ENCODE measurements around the gene SLC1A4. TPM values are rescaled to one million over a fixed set of nuclear protein-coding genes. Genes with fewer than 3 reads are reported as not detected.

The SLC1A4 gene
- total RNA-seq, result 14.7 and 27.1 TPM in 2 replicates

DNA sequence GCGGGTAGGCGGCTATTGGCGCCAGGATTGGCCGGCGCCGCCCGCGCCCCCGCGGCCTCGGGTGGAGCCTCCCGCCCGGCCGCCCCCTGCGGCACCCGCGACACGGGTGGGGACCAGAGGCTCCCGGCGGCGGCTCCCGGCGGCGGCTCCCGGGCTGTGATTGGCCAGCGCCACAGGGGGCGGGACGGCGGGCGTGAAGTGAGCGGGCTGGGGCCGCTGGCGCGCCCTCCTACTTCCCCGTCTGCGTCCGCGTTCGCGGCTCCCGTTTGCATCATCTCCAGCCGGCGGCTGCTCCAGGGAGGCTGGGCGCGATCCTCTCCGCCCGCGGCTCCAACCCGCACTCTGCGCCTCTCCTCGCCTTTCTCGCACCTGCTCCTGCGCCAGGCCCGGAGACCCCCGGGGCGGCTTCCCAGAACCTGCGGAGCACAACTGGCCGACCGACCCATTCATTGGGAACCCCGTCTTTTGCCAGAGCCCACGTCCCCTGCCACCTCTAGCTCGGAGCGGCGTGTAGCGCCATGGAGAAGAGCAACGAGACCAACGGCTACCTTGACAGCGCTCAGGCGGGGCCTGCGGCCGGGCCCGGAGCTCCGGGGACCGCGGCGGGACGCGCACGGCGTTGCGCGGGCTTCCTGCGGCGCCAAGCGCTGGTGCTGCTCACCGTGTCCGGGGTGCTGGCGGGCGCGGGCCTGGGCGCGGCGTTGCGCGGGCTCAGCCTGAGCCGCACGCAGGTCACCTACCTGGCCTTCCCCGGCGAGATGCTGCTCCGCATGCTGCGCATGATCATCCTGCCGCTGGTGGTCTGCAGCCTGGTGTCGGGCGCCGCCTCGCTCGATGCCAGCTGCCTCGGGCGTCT, at the start of gene SLC1A4:
TSS of gene SLC1A4 (plus strand) at position 274 of the 856 bp plus-strand sequence. CDS start at position 519, 245 bp downstream.

DNA sequence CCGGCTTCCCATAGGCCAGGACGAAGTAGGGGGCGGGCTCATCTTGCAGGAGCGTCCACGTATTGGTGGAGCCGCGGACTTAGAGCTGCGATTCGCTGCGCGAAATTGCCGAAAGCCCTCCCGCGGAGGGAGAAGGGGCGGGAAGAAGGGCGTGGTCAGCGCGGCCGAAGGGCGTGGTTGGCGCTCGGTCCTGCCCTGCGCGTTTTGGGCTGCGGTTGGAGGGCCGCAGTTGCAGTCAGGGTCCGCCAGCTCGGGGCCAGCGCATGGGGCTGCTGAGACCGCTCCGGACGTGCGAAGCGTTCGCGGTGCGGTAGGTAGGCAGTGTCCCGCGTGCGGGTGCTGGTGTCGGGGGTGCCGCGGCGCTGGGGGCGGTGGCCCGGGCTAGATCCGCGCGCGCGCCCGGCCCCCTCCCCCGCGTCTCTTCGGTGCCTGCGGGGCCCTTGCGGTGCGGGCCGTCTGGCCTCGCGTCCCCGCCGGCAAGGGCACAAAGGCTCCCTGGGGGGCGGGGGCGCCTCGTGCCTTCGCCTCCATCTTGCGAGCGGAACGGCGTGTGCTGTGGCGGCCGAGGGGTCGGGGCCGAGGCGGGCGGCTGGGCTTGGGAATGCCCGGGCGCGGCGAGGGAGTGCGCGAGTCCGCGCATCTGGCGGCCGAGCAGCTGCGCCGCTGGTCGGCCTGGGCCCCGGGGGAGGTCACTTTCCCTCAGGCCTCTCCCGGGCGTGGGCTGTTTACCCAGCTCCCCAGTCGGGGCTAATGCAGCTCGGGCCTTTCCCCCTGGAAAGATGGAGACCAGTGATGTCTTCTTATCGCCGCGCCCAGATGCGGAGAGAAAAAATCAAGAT, 67.2 kb downstream of the SLC1A4 start, which contains the start of gene CEP68:
TSS of gene CEP68 (plus strand) at position 202 of the 839 bp plus-strand sequence. CDS start 13,029 bp downstream, outside the sequence.

Other genes with a start within 250 kb of the SLC1A4 start
- 3.9 and 7.7 TPM in 2 replicates for gene CEP68, start 67.0 kb downstream of the SLC1A4 start, total RNA-seq
- gene RAB1A, start 140.7 kb downstream of the SLC1A4 start, total RNA-seq, result 61.0 and 74.6 TPM in 2 replicates
- 64.6 and 74.5 TPM in 2 replicates for gene ACTR2, start 238.4 kb downstream of the SLC1A4 start, total RNA-seq

Data from tracheal epithelial cell (primary cell).